Ishikawa (cell line): ENCODE data around the gene PGAP2.

Source experiments
- CEBPB ChIP-seq: IDR thresholded peaks from 2 replicates; pipeline ENCODE4 v1.6.1; 2012
- CREB1 ChIP-seq: IDR thresholded peaks from 2 replicates; pipeline ENCODE4 v1.6.1; 2012; ENCODE audit warnings: low read depth
- EGR1 ChIP-seq: IDR thresholded peaks from 2 replicates; pipeline ENCODE4 v1.6.1; 2012
- EP300 ChIP-seq: IDR thresholded peaks from 2 replicates; pipeline ENCODE4 v1.6.1; 2012; ENCODE audit warnings: borderline replicate concordance
- FOXM1 ChIP-seq: IDR thresholded peaks from 2 replicates; pipeline ENCODE4 v1.6.1; 2012; ENCODE audit warnings: low read depth, borderline replicate concordance
- MAX ChIP-seq: IDR thresholded peaks from 2 replicates; pipeline ENCODE4 v1.6.1; 2012
- NFIC ChIP-seq: IDR thresholded peaks from 2 replicates; pipeline ENCODE4 v1.6.1; 2012
- RAD21 ChIP-seq: IDR thresholded peaks from 2 replicates; pipeline ENCODE4 v1.6.1; 2012; ENCODE audit warnings: low read depth
- REST ChIP-seq: IDR thresholded peaks from 2 replicates; pipeline ENCODE4 v1.6.1; 2012; ENCODE audit warnings: low read depth, mild to moderate bottlenecking
- TAF1 ChIP-seq: IDR thresholded peaks from 2 replicates; pipeline ENCODE4 v1.6.1; 2012; ENCODE audit warnings: low read depth, mild to moderate bottlenecking
- TCF12 ChIP-seq: IDR thresholded peaks from 2 replicates; pipeline ENCODE4 v1.6.1; 2012; ENCODE audit warnings: low read depth
- TEAD4 ChIP-seq: IDR thresholded peaks from 2 replicates; pipeline ENCODE4 v1.6.1; 2012
- USF1 ChIP-seq: IDR thresholded peaks from 2 replicates; pipeline ENCODE4 v1.6.1; 2012
- YY1 ChIP-seq: IDR thresholded peaks from 2 replicates; pipeline ENCODE4 v1.6.1; 2012; ENCODE audit warnings: low read depth
- ZBTB7A ChIP-seq: IDR thresholded peaks from 2 replicates; pipeline ENCODE4 v1.6.1; 2012; ENCODE audit warnings: low read depth

The PGAP2 gene

GRCh38 chr11:3786781-3787428 lies 21.5 kb upstream of the PGAP2 start:
- TF ChIP-seq TCF12 (no peak), MAX (no peak), CEBPB (no peak), TEAD4 (no peak), YY1 (no peak), ZBTB7A (no peak), EP300 (no peak), TAF1 (no peak), REST (no peak), CREB1 (no peak), FOXM1 (no peak), EGR1 (no peak), USF1 (no peak)

- no peak for TF ChIP-seq TEAD4
- no peak for TF ChIP-seq RAD21
- no peak for TF ChIP-seq NFIC
- TF ChIP-seq MAX: no peak
- TF ChIP-seq EP300: no peak
- TF ChIP-seq FOXM1: no peak
These were observed 13.0 kb upstream of the PGAP2 start for GRCh38 chr11:3795131-3796001.

GRCh38 chr11:3796002-3796311 lies 12.4 kb upstream of the PGAP2 start:
- TF ChIP-seq RAD21 (no peak), ZBTB7A (no peak), USF1 (no peak), TCF12 (no peak), CREB1 (no peak), REST (no peak), TAF1 (no peak)

GRCh38 chr11:3796346-3796745 lies 12.0 kb upstream of the PGAP2 start:
- TF ChIP-seq TCF12: no peak
- TF ChIP-seq ZBTB7A: no peak
- no peak for TF ChIP-seq USF1

GRCh38 chr11:3796801-3797328 lies 11.5 kb upstream of the PGAP2 start:
- TF ChIP-seq TEAD4 (no peak), ZBTB7A (0 out of 2 replicates have a peak, but pooled peaks have one; percentile 49), CEBPB (no peak), NFIC (no peak), CREB1 (no peak)
